NCI-H446 treated with DMSO at 0.1 percent for 48 hours (cell line): Measurements from ENCODE around the gene PPOX.
A peak's percentile ranks its signal among the peaks of the same experiment; 100 is the strongest.

Experiments
- DNase-seq: peaks from one replicate; lab custom pipeline; 2025; lab: John Stamatoyannopoulos, UW

The PPOX gene

DNA sequence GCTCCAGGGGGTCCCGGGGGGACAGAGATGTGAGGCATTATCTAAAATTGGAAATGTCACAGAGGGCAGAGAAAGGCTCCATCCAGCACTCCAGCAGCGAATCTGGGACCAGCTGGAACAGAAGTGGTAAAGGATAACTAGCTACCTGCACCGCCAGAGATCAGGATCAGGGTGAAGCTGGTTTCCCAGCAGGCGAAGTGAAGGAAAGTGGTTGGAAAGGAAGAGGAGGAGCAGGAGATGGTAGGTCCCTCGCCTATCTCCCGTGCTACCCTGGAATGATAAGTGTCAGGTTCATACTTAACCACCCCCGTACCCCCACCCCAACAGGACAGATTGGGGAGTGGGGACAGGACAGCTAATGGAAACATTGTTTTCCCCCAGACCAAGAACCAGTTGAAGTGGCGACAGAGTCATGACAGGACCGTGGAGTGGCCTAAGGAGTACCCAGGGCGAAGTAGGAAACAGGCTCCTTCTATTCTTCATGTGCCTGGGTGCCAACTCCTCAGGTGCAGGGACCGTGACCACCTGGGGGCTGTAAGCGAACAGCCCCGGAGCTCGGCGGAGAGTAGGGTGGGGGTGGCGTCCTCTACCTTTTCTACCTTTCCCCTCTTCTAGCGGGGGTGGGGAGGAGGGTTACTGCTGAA lies 10.4 kb downstream of the PPOX start:
- no peak for DNase-seq

DNA sequence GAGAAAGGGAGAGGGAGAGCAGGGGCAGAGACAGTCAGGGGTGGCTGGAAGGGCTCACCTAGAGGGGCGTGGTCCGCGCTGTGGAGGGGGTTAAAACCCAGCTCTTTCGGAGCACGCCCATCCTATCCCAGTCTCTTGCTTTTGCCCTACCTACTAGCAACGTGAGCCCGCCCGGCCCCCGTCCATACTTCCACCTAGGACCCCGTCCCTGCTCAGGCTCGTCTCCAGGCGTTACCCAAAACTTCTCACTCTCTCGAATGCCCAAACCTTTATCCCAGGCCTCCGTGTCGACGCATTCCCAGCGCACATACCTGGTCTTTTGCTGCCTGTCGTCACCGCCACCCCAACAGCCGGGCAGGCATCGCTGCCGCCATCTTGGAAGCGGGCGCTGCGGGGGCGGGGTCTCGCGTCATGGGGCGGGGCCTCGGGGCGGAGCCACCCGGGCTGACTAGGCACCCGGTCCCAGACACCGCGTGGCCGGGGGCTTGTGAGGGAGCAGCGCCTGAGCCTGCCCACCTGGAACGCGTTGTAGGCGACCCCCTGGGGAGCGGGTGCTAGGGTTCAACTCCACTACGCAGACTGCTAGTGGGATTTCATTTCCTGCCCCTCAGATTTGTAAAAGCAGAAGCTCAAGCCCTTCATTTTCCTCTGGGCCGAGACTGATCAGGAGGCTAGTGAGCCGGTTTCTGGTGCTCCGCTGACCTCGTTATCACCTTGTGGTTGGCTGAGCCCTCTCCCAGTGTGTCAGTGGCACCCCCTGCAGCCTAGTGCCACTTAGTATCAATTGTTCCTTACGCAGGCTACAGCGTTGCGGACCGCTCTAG lies 11.1 kb downstream of the PPOX start, which contains the start of gene B4GALT3:
TSS of gene B4GALT3 (minus strand) at position 396 of the 824 bp plus-strand sequence. CDS start 1,447 bp downstream, outside the sequence.
- peak; percentile 54 for DNase-seq

DNA sequence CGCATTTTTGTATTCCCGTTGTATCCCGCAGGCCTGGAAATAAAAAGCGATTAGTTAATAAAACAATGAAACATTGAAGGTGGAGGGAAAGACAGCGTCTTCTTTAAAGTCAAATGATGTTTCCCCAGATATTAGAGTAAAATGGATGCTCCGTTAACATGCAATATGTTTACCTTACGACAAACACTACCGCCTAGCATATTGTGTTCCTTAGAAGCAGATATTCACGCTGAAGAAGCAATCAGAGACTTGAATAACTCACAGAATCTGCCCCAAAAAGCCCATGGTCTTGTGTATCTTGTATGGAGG lies 11.7 kb downstream of the PPOX start:
- no peak for DNase-seq

DNA sequence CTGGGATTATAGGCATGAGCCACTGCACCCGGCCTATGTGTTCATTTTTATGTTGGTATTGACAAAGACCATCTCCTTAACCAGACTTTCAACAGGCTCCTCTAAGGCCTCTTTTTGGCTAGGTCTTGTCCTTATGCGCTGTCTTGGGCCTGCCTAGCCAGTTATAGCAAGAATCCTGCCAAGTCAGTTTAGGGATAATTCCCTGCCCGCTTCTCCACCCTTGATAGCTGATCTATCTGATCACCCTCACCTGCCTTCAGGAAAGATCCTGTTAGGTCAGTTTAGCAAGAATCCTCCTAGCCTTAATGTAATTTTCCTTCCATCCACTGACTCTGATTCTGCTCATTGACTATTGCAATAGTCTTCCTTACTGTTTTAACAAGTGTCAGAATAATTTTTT lies 13.5 kb downstream of the PPOX start:
- DNase-seq: no peak

DNA sequence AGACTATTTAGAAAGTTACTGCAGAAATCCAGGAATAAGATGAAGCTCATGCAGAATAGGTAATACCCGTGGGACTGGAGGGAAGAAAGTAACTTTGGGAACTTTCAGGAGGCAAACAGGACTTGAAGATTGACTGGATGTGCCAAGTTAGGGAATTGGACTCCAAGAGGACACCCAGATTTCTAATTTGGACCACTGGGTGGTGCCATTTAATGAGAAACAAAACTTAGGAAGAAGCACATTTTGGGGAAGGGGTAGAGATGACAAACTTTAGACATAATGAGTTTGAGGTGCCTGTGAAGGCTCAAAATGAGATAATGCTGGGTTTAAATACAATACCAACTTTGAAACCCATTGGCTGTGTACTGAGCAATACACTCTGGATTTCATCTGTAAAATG lies 14.4 kb downstream of the PPOX start:
- DNase-seq: peak; percentile 22

DNA sequence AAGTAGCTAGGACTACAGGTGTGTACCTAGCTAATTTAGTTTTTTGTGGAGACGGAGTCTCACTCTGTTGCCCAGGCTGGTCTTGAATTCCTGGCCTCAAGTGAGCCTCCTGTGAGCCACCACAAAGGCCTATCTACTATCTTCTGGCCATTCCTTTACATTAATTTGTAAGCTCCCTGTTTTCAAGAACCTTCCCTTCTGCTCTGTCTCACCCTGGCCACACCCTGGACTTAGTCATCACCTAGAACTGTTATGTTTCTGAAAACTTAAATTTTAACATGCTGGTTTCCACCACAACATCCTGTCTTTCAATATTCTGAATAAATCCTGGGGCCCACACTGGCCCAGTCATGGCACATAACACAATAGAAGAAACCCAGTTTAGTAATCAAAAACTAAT lies 16.0 kb downstream of the PPOX start:
- no peak for DNase-seq

DNA sequence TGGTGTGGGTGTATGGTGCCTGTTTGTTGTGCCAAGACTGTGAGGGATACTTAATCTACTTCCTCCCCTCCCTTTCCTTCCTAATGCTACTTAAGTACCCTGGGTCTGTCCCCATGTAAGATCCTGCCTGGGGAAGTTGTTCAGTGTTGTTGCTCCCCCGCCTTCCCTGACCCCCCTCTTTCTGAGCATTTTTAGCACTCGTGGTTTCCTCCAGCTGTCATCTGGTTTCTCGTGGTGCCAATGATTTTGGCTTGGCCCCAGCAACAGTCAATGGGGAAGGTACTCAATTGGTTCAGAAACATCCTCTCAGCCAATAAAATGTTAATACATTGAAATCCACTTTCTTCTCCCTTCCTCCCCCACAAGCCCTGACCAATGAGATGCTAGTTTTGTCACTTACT lies 19.1 kb downstream of the PPOX start:
- peak; percentile 97 for DNase-seq

DNA sequence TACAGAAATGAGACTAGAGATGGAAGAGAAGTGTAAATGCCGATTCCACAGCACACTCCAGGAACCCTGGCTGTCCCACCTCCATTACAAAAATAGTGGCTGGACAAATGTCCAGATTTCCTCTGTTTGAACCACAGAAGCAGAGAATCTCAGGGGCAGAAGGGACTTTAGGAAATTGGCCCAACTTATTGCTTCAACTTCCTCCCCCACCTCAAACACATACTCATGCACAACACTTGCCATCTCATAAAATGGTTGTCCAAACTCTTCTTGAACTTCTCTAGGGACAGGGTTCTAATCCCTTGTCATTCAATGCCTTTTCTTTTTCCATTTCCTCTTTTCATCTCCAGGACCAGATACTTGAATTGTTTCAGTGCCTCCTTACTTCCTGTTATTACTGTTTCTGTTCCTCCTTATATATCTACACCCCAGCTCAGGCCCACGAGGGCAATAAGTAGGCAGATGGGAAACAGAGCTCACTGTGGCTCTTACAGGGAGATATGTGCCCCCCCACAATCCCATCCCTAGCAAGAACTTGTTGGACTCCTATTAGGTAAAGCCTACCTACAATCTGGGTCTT lies 19.6 kb downstream of the PPOX start:
- DNase-seq: no peak

DNA sequence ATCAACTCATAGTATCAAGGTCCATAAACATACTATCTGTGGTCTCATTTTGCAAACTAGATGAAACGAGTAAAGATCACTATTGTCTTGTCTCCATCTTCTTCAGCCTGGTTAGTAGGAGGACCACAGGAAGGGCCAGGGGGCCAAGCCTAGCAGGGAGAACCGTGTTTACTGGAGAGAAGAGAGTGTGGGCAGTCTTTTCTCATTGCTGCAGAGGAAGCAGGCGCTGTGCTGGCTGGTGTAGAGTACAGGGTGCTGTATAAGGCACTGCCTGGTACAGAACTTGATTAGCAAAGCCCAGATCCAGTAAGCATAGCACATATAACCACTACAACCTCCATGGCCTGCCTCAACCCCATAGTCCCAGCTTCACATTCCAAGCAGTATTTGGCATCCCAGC lies 21.1 kb downstream of the PPOX start:
- no peak for DNase-seq

DNA sequence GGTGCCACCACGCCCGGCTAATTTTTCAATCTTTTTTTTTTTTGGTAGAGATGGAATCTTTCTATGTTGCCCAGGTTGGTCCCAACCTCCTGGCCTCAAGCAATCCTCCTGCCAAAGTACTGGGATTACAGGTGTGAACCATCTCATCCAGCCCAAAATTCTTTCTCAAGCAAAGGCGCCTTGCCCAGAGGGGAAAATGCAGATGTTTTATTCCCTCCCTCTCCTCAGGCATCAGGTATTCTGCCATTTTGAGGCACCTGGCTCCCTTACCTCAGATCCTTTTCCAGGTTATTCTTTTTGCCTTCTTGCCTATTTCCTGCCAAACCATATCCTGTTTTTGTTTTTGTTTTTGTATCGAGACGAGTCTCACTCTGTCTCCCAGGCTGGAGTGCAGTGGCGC lies 22.2 kb downstream of the PPOX start:
- no peak for DNase-seq

DNA sequence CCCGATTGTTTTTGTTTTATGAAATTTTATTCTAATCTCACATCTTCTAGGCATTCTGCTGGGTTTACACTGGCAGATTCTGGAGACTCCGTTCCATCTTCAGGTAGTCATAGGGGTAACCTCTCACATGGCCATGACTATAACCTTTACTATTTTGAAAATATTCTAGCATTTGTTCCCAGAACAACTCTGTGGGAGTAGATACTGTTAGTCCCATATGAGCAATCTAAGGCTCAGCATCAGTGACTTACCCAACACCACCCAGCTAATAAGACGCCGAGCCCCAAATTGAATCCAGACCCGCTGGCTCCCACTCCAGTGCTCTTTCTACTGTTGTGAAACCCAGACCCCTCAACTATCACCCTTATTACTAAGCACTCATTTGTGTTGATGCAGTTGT lies 22.8 kb downstream of the PPOX start:
- no peak for DNase-seq

DNA sequence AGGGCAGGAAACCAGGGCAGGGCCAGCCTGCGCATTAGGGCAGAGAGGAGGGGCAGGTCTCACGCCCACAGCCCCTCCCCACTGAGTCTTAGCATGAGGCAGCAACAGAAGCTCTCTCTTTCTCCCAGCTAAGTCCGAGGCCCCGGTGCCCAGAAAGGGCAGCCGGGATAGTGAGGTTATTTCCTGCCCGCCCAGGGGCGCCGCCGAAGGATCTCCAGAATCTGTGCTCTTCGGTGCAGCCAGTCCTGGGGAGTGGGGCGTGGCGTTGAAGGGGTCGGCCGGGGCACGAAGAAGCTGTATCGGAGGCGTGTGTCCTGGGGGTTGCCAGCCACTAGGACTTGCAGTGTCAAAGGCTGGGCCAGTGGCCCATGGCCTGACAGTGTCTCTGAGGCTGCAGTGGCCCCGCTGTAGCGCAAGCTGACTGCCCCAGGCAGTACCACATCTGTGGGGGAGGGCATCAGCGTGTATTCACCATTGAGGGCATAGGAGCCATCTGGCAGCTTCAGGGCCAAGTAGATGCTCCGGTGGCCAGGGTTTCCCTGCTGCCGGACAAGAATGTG lies 24.8 kb downstream of the PPOX start:
- DNase-seq: no peak

DNA sequence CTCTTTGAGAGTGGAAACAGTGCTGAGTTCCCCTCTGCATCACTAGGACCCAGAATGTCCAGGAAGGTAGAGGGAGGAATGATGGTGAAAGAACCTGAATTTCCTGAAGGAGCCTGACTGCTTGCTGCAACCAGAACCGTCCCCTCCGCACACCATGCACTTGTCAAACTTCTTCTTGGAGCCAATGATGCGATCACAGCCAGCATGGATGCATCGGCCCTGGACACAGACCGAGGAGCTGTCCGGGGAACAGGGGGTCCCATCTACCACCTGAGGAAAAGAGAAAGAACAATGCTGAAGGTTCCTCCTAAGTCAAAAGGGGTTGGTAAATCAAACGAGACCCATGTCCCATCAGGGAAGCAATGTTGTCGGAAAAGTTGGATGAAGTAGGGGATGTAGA lies 25.7 kb downstream of the PPOX start:
- DNase-seq: no peak

DNA sequence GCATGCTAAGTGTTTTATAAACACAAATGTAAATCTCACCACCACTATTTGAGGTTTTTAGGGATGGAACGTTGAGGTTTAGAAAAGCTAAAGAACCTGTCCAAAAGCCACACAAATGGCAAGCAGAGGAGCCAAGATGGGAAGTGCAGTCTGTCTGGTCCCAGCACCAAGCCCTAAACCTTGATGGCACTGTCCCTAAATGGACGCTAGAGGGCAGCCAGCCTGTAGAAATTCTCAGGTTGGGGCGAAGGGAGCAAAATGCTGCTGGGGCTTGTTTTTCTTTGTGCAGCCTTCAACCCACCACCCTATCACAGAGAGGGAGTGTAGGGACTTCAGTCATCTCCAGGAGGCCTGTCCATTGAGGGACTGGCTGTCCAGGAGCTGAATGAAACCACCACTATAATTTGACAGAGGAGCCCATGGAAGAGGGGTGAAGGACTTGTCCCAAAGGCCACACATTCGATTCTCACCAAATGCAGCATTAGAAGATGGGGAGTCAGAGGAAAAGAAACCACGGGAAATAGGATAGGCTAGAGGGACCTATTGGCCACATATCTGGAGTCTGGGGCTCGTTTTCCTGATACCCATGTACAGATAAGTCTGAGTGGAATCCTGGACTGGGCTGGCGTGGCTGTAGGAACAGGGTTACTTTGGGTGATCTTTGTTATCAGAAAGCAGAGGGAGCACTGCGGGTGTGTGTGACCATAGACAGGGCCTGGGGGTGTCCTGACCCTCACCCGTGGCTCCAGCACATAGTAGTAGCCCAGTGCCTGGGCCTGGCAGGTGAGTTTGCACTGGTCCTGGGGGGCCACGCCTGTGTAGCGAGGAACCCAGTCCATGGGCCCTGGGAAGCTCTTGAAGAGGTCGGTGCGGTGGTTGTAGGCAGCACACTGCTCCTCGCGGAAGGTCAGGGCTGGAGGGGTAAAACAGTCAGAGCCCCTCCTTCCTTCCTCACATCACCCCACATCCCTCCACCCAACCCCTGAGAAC lies 26.5 kb downstream of the PPOX start:
- DNase-seq: peak; percentile 56

DNA sequence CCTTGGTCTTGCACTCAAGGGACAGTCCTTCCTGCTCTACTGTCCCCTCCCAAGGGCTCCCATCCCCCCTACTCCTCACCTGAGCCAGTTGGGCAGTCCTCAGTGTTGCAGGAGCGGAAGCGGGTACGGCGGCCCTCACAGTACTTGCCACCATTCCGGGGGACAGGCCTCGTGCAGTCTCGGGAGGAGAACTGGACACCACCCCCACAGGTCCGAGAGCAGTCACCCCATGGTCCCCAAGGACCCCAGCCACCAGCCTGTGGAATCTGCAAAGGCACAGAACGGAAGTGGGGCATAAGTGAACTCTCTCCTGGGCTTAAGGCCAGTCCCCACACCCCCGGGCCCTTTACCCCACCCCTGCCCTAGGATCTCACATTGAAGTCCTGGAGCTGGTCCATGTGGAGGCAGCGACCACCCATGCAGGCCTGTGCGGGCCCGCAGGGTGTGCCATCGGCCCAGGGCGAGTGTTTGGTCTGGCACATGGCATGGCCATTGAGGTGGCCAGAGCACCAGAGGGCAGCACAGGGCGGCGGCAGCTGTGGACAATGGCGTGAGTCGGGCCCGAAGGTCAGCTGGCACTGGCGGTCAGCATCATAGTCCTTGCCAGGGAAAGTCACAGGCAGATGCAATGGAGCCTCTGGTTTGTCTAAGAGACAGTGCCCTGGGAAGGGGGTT lies 27.5 kb downstream of the PPOX start:
- no peak for DNase-seq

DNA sequence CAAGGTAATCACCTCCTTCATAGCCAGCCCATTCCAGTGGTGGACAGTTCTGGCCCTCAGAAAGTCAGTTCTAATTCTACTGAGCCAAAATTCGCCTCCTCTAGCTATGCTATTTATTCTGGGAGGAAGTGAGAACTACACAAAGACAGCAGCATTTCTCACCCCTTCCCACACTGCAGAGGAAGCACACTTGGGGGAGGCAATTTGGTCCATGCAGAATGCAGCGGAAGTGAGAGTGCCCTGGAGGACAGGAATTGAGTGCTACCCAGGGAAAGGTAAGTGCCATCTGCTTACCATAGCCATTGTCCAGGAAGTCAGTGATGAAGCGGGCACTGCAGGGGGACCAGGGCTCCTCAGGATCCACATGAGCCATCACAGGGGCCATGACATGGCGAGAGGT lies 28.9 kb downstream of the PPOX start:
- DNase-seq: no peak

DNA sequence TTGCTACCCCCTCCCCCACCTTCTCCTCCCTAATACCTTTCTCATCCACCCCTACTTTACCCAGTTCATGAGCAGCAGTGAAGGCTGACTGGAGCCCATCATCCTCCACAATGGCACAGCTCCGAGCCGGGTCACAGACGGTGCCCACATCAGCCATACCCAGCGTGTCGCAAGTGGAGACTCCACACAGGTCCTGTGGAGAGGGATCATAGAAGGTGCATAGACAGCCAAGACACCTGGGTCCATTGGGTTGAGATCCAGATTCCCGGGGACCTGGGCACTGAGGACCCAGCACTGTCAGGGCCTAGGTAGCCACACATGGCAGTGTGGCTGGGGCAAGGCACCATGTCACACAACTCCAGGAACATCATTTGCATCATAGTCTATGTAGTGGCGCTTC lies 29.9 kb downstream of the PPOX start:
- DNase-seq: no peak

DNA sequence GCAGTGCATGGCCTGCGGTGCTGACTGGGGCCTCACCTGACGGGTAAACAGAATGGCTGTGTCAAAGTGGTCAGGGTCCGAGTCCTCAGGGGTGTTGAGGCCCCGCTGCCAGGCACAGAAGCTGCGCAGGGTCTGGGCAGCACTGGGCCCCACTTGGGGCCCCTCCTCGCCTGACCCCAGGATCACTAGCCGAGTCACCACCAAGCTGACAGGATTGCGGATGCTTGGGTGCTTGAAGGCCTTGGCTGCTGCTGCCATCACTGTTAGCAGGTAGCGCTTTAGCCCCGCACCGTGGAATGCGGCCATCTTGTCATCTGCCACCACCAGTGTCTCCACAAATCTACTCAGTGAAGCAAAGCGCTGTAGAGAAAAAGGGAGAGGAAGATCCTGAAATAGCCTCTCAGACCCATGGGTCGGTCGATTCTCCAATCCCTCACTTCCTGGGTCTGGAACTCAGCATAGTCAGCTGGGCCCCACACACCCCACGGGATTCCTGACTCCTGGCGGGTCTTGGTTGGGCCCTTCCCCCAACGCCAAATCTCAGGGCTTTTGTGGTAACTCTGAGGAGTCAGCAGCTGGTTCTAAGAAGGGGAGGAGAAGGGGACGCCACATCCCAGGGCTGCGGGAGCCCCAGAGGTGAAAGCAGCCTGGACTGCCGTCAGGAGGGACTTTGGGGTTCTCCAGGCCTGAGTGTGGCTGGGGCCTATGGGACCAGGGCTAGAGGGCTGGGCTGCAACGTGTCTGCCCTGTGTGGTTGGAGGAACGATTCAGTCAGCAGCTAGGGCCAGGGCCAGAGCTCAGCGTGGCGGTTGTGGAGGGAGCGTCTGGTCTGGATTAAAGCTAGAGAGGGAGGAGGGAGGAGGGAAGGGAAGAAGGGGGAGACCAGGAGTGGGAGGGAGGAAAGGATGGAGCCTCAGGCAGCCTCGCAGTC lies 30.6 kb downstream of the PPOX start:
- no peak for DNase-seq

DNA sequence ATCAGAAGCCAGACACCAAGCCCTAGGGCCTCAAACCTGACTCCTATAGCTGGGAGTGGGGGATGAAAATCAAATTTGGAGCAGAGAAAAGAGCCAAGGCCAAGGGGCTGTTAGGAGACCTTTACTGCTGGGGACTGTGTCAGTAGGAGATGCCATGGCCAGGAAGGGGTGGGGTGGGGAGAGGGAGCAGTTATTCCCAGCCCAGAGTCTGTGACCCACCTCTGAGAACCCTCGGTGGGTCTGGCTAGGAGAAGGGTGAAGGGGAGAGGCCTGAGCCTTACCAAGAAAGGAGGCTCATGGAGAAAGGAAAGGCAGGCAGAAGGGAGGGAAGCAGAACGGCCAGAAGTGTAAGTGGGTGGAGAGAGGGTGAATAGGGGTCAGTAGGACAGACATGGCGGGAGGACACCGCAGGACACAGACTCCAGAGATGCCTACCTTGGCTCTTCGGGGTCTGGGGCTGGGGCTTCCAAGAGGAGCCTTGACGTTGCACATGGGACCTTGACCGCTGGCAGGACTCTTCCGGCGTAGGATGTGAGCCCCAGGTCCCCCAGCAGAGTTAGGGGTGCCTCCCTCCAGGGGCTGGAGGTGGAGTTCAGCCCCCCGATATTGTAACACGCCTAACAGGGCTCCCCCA lies 31.5 kb downstream of the PPOX start:
- no peak for DNase-seq
